HG02759 (cell line): ENCODE measurements around the gene WNK1.
"Not testable (repeated sequence)": the region's sequence is repeated elsewhere in the genome, so short reads cannot be mapped to it uniquely, and the experiment has no call there.

Source experiments
- ATAC-seq: cut with Tn5 transposase; IDR thresholded peaks from one replicate; pipeline ENCODE4 v1.9.1; 2021; ENCODE audit warnings: mild to moderate bottlenecking, moderate library complexity; ENCODE audit not compliant: unreplicated experiment

The WNK1 gene

DNA sequence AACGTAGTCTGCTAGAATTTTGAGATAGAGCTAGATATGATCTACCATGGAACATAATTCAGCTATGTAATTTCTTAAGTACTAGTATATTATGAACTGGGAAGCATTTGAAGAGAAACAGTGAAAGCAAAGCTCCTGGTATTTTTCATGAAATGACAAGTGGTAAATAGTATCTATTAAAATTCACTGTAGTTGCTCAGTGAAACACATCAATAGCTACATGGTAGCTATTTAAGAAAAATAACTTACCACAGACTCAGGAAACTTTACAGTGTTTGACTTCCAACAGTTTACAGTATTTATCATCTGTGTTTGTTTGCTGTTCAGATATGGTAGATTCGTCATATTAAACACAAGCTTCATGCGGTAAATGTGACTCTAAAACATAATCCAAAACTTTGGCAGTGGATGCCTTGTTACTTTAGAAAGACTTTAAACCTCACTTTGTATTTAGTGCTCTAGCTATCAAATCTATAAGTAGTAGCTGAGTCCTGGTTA lies 25.2 kb downstream of the WNK1 start:
- no peak for ATAC-seq

DNA sequence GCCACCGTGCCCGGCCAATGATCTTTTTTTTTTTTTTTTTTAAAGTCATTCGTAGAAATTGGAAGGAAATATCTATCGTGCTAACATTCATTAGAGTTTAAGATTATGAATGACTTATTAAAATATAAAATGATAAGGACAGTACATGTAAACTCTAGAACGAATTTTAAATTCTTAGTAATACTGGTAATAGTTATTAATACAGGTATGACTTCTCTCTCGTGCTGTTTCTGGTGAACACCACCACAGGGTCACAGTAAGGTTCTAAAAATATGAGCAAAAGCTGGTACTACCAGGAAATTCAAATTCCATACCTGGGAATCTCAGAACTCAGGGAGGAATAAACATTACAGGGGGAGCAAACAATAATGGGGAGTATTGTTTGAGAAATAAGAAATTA lies 26.2 kb downstream of the WNK1 start:
- no peak for ATAC-seq

DNA sequence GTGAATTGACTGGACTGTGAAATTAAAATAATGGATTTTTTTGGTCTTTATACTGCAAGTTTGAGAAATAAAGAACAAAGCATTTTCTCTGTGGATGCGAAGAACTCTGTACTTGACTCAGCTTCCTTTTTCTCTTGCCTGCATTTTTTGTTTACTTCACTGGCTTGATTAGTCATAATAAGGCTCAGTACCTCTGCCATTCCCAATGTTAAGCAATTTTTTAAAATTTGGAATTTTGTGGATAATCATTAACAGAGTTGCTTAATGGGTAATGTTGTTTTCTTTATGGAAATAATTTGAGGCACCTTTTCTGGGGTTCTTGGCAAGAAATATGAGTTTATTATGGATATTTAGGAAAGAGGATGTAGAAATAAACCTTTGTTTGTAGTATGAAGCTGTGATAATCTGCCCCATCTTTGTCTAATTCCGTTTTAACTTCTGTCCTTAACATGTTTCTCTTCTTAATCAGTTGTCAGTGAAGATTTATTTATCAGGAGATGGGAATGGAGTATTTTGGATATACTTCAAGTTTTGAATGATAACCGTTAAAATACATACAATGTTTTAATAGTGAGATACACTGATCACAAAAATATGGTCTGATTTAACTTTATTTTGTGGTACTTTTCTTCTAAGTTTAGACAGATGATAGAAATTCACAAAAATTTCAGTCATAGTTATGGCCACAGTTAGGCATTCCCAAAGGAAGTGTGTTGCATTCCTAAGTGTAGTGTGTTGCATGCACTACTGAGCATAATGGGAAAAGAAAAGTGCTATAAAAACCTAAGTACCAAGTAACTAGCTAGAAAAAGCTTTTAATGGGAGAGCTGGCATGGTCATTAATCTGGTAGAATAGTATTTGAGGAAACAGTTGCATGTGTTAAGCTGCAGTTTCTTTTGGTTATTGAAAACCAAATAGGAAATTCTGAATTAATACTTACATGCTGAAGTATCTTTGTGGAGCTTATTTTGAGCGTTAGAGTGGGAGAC lies 27.7 kb downstream of the WNK1 start:
- ATAC-seq, result no peak

DNA sequence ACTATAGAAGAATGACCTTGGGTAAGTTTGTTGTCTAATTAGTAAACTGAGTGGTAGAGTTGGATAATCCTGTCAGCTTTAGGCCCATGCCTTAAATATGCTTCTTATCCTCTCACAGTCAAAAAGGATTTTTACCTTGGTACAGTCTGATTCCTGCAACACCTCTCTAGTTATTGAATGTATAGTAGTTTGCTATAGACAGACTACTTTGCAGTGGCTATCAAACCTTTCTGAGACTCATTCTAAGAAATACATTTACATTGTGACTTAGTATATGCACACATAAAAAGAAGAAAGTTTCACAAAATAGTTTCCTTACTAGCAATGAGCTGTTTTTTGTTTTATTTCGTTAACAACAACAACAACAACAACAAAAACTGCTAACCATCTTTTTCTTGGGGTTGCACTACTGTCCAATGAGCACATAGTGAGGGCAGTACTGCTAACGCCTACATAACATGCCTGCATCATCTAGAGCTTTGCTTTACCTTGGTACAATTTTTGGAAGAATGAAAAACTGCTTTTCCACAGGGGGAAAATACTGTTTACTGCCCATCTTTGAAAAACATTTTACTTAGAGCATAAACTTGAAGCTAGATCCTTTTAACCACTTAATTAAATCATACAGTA lies 28.5 kb downstream of the WNK1 start:
- no peak for ATAC-seq

DNA sequence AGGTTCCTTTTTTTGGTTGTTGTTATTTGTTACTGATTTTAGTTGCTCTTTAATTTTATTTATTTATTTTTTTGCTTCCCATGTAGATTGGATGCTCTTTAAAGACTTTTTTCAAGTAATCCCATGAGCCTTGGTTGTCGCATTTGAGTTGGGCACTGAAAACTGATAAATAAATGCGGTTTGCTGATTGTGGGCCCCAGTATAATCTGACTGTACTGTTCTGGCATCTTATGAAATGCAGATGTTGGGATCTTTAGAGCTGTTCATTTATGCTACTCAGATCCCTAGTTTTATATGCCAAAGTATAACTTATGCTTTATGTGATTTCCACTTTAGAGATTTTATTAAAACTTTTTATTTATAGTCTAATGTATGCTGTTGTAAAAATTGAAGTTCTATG lies 33.3 kb downstream of the WNK1 start:
- no peak for ATAC-seq

DNA sequence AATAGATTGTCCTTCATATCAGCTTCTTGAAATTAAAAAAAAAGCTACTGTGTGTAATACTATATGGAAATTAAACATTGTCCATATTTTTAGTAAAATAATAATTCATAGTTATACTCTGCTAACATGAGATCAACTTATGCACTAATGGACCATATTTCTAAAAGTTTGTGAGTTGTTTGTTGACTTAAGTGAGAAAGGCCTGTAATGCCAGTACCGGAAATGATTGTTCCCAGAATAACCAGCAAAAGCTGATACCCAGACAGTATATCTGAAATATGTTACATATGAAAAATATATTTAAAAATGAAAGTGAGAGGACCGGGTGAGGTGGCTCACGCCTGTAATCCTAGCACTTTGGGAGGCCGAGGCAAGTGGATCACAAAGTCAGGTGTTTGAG lies 35.9 kb downstream of the WNK1 start:
- no peak for ATAC-seq

DNA sequence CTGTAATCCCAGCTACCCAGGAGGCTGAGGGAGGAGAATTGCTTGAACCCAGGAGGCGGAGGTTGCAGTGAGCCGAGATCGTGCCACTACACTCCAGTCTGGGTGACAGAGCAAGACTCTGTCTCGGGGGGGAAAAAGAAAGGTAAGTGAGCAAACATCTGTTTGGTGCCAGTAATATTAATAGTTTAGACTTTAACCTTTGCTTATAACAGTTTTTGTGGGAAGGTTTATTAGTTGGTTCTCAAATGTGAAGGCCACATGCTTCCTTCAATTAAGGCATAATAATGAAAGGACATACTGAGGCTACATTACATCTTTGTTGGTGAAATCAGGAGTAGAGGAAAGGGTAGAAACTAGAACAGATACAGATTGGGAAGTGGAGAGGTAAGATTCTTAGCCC lies 36.4 kb downstream of the WNK1 start:
- not testable (repeated sequence) for ATAC-seq

DNA sequence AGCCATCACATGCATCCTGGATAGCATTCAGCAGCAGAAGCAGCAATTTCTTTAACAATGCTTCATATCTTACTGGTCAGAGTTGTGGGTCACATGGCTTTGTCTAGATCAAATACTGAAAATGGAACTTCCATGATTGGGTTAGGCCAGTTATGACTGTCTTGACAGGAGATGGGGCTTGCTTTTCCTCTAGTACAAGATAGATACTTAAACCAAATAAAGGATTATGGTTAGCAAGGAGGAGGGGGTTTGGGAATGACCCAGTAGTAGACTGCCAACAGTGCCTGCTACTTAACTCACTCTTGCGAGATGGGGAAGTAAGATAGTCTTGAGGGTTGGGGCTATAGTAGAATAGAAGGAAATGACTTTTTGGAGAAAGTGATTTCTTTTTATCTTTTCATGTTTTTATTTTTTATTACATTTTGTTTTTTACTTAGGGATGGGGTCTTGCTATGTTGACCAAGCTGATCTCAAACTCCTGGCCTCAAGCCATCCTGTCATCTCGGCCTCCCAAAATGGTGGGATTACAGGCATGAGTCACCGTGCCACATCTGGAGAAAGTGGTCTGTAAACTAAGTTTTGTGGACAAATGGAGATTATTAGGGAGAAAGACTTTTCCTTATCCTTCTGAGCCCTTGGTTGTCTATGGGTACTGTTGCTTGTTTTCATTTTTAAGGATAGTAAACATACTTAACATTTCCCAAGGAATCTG lies 37.6 kb downstream of the WNK1 start:
- no peak for ATAC-seq

DNA sequence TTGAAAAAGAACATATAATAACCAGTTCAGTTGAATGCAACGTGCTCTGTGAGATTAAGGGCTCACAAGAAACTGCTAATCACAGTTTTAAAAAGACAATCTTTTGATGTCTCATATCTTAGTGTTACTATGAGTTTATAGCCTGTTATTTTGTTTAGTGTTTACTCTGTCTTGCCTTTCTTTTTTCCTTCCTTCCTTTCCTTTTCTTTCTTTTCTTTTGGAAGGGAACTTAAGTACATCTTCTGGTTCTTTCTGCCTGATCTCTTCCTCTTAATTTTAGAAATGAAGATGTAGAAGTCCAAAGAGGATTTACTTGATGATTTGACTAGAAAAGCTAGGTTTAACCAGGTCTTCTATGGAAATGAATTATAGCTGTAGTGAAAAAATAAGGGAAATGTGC lies 38.2 kb downstream of the WNK1 start:
- no peak for ATAC-seq

DNA sequence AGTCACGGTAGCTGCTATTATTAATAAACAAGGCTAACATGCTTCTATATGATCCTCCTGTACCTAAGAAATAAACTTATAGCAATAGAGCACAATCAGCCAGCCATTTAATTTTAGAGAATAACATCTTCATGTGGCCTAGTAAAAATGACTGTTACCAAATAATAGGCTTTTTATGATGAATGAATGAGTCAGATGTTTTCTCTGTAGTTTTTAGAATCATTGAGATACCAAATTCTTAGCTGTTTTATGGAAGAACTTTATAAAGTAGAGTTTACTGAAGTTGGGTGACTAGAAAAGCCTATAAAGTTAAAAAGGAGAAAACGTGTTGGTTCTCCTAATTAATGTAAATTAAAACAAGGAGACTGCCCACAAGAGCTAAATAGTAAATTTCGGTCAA lies 40.7 kb downstream of the WNK1 start:
- ATAC-seq, result no peak

DNA sequence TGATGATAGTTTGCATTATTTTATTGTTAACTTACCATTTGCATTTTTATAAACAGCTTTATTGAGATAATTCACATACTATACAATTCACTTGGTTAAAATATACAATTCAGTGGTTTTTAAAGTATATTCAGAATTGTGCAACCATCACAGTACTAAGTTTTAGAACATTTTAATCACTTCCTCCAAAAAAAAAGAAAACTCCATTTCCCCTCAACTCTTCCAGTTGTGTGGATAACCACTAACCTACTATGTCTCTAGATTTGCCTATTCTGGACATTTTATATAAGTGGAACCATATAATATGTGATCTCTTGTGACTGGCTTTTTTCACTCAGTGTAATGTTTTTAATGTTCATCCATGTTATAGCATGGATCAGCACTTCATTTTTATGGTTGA lies 41.3 kb downstream of the WNK1 start:
- no peak for ATAC-seq

DNA sequence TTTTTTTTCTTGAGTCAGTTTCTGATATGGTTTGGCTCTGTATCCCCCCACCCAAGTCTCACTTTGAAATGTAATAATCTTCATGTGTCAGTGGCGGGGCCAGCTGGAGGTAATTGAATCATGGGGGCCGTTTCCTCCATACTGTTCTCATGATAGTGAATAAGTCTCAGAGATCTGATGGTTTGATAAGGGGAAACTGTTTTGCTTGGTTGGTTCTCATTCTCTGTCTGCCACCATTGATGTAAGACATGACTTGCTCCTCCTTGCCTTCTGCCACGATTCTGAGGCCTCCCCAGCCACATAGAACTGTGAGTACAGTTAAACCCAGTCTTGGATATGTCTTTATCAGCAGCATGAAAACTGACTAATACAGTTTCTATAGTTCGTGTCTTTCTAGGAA lies 42.9 kb downstream of the WNK1 start:
- no peak for ATAC-seq

DNA sequence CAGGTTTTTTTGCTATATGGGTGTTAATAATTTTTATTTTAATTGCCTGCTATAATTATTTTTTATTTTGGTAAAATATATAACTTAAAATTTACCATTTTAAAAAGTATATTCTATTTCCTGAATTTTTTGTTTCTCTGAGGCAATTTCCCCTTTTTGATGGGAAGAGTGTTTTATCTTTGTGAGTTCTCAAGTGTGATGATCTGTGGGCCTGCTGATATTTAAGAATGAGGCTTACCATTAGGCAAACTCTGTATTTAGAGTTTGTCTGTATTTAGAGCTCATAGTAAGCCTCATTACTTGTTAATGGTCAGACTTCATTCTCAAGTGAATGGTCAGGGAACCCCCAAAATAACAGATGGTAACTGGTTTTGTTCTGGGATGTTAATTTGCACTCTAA lies 48.0 kb downstream of the WNK1 start:
- ATAC-seq, result no peak

DNA sequence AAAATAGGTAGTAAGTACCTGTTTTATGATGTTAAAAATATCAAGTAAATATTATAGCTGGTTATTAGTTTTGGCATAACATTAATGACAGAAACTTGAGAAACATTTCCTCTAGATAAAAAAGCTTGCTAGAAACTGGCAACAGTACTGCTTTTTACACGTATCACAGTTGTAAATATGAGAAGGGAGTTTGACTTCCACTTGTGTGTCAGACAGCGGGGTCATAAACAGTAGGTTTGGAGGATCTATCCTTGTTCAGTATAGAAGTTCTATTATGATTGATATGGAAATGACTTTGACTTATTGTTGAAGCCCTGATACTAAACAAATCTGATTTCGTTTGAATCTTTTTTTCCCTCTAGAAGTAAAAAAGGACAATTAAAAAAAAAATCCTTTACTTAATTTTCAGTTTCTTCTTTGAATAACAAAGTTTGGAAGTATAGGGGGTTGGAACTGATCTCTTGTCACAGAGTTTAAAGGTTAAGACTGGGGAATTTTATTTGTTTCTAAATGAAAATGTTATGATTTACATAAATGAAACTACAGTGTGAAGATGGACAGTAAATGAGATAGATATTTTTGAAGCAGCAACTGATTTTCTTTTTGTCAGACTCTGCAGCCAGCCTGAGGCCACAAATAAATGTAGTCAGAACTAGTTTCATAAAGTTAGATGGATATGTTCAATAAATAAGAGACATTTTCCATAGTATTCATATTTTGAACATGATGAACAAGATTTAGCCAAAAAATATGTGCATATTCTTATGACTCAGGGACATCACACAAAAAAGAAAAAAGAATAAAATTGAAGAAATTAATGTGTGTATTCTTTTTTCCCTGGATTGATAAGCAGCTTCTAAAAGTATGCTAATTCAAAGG lies 50.1 kb downstream of the WNK1 start:
- no peak for ATAC-seq

DNA sequence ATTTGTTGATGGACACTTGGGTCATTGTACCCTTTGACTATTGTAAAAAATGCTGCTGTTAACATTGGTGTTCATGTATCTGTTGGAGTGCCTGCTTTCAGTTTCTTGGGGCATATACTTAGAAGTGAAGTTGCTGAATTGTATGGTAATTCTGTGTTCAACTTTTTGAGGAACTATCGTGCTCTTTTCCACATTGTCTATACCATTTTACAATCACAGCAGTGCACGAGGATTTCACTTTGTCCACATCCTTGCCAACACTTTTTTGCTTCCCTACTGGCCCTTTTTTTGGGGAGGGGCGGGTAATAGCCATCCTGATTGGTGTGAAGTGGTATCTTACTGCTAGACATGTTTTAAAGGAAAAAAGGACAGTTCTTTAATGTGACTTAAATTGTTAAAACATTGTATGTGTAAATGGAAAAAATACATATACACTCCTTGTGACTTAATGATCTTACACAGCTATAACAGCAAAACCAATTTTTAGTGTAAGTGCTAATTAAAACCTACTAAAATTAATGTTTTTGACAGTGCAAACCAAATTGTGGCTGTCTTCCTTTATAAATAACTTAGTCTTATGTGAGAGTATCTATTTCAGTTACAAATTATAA lies 52.7 kb downstream of the WNK1 start:
- ATAC-seq, result no peak

DNA sequence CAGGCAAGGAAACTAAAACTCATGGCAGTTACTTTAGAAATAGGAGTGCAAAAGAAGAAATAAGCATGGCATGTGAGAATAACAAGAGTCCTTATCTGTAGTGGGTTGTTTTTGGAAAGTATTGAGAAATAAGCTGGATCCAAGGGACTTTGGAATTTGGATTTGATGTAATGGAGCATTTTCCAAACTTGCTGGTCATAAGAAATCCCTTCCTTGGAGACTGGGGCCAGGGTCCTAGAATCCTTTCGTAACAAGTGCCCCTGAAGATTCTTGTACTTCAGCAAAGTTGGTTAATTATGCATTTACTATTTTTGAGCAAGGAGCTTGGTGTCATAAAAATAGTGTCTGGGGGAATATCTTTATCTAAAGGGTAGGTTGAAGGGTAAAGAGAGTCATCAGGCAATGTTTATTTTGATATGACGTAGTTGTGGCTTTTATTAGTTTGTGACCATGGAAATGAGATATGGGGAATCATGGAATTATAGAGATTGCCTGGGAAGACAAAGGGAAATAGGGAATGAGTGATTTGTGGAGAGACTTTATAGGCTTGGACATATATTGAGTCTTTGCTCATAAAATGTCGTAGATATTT lies 53.9 kb downstream of the WNK1 start:
- no peak for ATAC-seq

DNA sequence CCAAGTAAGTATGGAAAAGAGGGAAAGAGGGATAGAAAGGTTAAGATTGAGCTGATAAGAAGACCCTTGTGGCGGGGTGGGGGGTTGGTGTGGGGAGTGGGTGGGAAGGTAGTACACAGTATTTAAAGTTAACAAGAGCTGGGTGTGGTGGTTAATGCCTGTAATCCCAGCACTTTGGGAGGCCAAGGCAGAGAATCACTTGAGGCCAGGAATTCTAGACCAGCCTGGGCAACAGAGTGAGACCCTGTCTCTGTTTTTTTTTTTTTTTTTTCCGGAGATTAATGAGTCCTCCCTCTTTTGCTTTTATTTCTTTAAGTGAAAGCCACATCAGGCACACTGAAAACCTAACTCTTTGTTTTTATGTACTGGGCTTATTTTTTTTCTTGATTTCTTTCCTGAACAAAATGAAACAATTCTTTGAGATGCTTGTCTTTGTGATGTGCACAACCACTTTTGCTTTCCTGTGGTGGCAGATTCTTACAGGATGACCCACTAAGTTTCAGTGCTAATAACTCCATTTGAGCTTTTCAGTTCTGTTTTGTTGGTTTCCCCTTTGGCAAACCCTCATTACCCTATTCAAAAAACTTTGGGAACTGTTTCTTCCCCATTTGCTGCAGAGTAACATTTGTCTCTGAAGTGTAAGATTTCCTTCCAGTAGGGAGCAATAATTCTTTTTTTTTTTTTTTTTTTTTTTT lies 54.8 kb downstream of the WNK1 start:
- no peak for ATAC-seq

DNA sequence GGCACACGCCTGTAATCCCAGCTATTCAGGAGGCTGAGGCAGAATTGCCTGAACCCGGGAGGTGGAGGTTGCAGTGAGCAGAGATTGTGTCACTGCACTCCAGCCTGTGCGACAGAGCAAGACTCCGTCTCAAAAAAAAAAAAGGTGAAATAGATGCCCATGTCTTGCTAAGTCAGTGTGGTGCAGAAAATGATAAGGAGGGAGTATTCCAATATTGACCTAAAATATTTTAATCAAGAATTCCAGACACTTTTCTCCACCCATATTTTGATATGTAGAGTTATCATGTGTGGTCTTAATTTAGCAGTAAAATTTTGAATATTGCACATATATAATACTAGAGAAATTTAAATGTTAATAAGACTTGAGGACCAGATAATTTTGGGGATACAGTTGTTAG lies 57.7 kb downstream of the WNK1 start:
- no peak for ATAC-seq
